HTERT RPE-1 (cell line): ENCODE results near the gene DKK3.
"Not testable (repeated sequence)": the region's sequence is repeated elsewhere in the genome, so short reads cannot be mapped to it uniquely, and the experiment has no call there.

Experiments
- in situ Hi-C: fragments of 300-500 bp; cut with MboI; formaldehyde crosslinking; loops from 4 replicates; pipeline ENCODE4 v1.14.3; 2020; ENCODE audit warnings: low sequenced_read_pairs

DKK3 gene

DNA sequence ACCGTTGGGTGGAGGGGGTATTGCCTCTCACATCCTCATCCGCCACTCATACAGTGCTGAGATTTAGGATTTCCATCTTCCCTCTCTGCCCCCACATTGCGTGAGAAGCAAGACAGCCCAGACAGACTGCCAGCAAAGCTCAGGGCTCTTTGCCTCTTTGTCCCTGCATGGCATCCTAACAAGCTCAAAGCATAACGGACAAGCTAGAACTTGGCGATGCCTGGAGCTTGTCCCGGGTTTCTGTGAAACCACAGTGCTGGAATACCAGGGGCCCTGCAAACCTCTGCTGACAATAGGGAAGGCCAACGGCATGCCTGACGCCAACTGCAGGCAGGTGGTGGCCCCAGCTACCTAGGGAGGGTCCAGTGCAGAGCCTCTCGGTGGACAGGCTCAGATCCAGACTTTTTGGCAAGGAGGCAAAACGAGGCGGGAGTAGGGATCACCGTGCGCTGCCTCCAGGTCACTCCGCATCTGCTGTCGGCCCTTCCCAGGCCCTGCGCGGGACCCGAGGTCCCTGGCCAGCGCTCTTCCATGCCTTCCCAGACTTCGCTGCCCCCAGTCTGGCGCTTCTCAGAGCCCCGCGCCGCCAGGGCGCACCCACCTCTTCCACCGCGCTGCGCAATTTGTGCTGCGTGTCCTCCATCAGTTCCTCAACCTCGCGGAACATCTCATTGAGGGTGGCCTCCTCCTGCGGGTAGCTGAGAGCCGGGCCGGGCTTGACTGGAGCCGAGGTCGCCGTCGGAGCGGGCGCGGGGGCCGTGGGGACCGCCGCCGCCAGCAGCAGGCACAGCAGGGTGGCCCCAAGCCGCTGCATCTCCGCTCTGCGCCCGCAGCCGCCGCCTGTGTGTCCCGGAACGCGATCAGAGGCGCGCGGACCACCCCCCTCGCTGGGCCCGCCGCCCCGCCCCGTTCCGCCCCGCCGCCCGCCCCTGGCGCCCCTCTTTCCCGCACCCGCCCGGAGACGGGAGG is at the start of gene DKK3:
TSS of gene DKK3 (minus strand) at position 858 of the 969 bp plus-strand sequence. CDS start at position 814, 44 bp downstream.
- in situ Hi-C loops = no loop called here

- in situ Hi-C loops = no loop called here
Observed at GRCh38 chr11:12057299-12057980, 49.0 kb upstream of the DKK3 start.

DNA sequence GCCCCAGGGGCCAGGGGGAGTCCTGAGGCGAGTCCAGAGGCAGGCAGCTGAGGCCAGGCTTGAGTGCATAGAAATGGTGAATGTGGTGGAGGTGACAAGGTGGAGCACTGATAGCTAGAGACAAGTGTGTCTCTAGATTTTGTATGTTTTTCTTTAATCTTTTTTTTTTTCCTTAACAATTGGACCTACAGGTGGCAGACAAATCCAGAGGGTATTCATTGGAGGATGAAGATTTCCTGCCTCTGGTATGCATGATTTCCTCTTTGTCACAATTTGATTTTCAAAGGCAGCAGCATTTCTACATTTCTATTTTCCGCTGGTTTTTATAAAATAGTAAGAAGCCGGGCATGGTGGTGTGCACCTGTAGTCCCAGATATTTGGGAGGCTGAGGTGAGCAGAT is 47.7 kb upstream of the DKK3 start:
- in situ Hi-C loops = no loop called here

DNA sequence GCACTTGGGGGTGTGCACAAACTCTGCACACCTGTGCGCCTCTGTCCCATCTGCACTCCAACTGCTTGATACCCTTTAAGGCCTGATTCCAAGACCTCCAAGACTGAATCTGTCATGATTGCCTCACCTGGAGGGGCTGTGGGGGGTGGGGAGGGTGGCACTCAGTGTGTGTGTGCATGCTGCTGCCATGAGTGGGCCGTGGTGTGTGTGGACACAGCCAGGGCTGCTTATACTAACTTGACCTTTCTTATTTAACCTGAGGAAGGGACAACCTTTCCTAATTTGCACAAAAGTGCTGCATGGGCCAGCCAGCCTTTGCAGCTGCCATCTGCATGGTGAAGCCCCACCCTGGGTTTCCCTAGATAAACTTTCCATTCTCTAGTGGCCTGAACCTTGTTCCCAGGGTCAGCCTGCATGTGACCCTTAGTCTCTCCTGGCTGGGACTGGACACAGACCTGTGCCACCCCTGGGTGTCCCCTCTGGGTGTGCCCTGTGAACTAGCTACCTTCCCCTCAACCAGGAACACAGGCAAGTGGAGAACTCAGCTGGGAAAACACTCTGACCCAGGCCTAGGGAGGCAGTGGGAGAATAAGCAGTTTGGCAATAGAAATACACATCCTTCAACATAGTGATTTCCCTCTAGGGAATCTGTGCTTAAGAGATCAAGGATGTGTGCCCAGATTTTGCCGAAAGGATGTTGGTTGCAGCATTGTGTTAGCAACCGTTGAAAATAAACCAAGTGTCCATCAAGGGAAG is 45.4 kb upstream of the DKK3 start:
- in situ Hi-C loops = no loop called here

GRCh38 chr11:12052676-12053605 is 44.5 kb upstream of the DKK3 start:
- in situ Hi-C loops = no loop called here

- in situ Hi-C loops = no loop called here
Observed at GRCh38 chr11:12051287-12051662, 42.8 kb upstream of the DKK3 start.

GRCh38 chr11:12050470-12051286 is 42.3 kb upstream of the DKK3 start:
- in situ Hi-C loops = no loop called here

GRCh38 chr11:12048936-12049790 is 40.7 kb upstream of the DKK3 start:
- in situ Hi-C loops = no loop called here

DNA sequence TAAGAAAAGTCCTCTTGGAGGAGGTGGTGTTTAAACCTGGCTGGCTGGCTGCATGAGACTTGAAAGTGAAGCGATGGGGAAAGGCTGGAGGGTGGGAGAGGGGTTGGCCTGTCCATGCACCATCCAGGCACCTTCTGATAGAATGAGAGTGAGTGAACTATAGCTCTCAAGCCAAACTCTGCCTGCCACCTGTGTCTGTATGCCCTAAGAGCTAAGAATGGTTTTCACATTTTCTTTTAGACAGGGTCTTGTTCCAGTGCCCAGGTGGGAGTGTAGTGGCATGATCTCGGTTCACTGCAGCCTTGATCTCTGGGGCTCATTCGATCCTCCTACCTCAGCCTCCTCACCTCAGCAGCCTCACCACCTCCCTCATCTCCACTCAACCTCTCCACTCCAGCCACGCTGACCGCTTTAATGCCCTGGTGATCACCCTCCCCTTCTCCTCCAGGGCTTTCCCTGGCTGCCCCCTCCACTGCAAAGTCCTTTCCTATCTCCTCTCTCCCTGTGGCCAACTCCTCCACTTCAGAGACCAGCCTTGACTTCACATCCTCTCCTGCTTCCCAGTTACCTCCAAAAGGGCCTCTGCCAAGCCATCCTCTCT is 38.3 kb upstream of the DKK3 start:
- in situ Hi-C loops = no loop called here

DNA sequence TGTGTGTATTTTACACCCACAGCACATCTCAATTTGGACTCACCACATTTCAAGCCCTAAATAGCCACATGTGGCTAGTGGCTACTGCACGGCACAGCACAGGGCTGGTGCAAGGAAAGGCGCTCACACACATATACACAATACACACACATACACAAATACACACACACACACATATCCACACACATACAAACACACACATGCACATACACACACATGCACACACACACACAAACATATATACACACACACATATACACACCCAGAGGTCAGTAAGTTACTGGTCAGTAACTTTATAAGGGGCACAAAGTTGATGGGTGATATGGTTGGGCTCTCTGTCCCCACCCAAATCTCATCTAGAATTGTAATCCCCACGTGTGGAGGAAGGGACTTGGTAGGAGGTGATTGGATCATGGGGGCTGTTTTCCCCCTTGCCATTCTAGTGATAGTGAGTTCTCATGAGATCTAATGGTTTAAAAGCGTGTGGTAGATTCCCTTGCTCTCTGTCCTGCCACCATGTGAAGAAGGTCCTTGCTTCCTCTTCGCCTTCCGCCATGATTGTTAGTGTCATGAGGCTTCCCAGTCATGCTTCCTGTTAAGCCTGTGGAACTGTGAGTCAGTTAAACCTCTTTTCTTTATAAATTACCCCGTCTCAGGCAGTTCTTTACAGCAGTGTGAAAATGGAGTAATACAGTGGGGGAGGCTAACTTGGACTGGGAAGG is 37.6 kb upstream of the DKK3 start:
- in situ Hi-C loops = no loop called here

DNA sequence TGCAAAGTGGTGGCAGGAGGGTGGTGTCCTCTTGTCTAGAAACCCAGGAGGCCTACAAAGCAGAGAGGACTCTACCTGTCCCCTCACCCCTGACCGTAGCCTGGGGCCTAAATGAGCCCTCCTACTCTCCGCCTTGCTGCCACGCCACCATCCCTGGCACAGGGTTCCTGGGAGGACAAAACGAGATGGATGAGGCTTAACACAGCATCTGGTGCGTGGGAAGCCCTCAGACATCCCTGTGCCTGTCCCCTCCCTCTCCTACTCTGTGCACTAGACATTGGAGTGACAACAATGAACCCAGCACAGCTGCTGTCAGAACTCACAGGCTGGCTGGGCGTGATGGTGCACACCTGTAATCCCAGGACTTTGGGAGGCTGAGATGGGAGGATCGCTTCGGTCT is 36.4 kb upstream of the DKK3 start:
- in situ Hi-C loops = no loop called here

GRCh38 chr11:12043959-12044791 is 35.7 kb upstream of the DKK3 start:
- in situ Hi-C loops = no loop called here

GRCh38 chr11:12043221-12043620 is 34.8 kb upstream of the DKK3 start:
- in situ Hi-C loops = no loop called here

DNA sequence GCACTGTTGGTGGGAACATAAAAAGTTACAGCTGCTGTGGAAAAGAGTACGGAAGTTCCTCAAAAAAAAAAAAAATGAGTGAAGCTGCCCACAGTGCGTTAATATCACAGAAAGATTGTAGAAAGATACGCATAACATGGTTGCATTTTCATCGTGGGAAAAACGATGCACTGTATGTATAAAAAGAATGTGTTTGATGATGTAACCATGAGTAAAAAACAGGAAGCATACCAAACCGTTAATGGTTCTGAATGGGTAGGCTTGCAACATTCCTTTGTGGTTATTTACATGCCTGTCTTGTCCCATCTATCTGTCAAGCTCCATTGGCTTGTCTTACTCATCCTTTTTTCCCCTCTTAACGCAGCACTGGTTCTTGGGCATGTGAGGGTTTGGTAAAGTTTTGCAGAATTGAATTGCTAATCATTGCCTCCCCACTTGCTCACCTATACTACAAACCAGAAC is 33.8 kb upstream of the DKK3 start:
- in situ Hi-C loops = no loop called here

DNA sequence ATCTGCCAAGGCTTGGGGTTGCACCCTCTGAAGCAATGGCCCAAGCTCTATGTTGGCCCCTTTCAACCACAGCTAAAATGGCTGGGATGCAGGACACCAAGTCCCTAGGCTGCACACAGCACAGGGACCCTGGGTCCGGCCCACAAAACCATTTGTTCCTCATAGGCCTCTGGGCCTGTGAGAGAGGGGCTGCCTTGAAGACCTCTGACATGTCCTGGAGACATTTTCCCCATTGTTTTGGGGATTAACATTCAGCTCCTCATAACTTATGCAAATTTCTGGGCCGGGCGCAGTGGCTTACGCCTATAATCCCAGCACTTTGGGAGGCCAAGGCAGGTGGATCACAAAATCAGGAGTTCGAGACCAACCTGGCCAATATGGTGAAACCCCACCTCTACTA is 32.3 kb upstream of the DKK3 start:
- in situ Hi-C loops = not testable (repeated sequence)

DNA sequence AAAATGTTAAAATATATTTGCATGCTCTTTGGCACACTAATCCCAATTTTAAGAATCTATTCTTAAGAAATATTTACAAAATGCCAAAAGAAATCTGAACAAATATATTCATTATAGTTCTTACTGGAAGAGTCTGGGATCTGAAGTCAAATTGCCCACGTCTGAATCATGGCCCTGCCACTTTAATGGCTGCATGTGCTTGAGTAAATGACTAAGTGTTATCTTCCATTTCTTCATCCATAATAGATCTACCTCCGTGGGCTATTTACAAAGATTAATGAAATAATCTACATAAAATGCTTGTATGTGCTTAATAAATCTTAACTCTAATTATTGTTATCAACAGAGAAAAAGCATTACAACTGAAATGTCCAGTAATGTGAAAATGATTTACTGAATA is 24.5 kb upstream of the DKK3 start:
- in situ Hi-C loops = no loop called here
